Activated CD4-positive, alpha-beta T cell treated with anti-CD3 and anti-CD28 coated beads, Interleukin-2, Interleukin-6, amounts not matched to agents 100 ng/mL and 50 ng/mL, durations not matched to agents 16 hours and 8 hours (primary cell): ENCODE results near the gene ZNF512B.
"Not testable (repeated sequence)": the region's sequence is repeated elsewhere in the genome, so short reads cannot be mapped to it uniquely, and the experiment has no call there.

Experiments
- DNase-seq: peaks from one replicate; pipeline ENCODE4 v3.0.0-alpha.2; 2020

The ZNF512B gene

DNA sequence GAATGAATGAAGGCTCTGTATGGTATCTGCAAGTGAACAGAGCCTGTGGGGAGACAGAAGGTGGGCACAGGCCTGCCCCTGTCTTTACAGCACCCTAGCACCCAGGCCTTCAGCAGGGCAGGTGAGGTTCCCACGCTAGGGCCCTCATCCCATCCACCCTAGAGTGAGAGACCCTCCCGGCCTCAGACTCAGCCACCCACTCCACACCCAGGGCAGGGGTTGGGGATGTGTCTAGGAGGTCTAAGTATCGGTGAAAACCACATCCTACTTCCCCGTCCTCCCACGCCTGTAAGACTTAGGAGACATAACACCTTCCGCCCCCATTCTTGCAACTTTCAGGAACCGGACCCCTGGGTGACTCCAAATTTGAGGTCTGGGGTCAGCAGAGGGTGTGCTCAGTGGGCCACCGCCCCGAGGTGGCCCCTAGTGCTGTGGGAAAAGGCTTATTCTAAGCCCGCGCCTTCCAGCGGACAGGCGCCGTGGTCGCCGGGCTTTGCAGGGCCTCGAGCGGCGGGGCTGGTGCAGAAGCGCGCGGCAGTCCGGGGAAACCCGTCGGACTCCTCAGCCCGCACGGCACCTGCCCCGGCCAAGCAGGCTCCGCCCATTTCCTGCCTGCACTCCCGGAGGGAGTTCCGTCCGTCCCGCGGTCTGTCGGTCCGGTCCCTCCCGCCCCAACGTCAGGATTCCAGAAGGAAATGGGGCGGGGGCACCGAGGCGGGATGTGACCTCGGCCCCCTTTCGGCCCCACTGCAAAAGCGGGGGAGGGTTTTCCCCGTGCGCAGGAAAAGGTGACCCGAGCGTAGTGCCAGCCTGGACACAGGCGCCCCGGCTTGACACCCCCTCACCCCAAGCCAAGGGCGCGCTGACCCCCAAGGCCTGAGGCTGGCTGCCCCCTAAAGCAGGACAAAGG is 8.8 kb upstream of the ZNF512B start:
- DNase-seq: peak; percentile 88

GRCh38 chr20:63977739-63978276 is 8.1 kb upstream of the ZNF512B start:
- DNase-seq: peak; percentile 89

DNA sequence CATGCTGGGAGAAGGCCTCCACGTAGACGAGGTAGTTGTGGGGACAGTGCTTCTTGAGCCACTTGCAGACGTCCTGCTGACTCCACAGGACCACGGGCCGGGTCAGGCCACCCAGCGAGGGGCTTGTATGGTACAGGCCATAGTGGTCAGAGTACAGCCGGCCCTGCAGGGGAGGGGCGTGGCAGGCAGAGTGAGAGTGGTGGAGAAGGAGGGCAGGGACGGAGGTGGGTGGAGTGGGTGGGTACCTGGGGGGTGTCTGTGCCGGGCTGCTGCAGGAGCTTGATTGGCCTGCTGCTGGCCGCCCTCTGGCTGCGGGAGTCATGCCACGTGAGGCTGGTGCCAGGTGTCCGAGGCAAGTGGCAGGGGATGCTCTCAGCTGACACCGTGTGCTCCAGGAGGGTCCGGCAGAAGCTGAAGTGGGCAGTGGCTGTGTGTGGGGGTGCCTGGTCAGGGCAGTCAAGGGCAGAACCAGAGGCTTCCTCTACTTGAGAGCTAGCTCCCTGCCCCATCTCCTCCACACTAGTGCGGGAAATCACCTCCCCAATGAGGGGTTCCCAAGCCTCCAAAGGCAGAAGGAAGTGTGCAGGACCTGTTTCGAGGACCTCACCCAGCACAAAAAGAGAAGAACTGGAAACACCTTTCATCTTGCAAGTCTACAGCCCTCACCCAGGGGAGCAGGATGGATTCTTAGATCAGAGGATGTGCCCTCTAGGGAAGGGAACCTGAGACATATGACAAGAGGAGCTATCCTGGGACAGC is 7.4 kb upstream of the ZNF512B start:
- no peak for DNase-seq

DNA sequence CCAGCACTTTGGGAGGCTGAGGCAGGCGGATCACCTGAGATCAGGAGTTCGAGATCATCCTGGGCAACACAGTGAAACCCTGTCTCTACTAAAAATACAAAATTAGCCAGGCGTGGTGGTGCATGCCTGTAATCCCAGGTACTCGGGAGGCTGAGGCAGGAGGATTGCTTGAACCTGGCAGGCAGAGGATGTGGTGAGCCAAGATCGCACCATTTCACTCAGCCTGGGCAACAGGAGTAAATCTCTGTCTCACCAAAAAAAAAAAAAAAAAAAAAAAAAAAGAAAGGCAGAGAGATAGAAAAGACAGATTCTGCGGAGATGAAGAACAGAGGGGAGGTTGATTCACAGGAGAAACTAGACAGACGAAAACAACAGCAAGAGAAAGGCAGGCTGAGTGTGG is 6.8 kb upstream of the ZNF512B start:
- DNase-seq: peak; percentile 55

DNA sequence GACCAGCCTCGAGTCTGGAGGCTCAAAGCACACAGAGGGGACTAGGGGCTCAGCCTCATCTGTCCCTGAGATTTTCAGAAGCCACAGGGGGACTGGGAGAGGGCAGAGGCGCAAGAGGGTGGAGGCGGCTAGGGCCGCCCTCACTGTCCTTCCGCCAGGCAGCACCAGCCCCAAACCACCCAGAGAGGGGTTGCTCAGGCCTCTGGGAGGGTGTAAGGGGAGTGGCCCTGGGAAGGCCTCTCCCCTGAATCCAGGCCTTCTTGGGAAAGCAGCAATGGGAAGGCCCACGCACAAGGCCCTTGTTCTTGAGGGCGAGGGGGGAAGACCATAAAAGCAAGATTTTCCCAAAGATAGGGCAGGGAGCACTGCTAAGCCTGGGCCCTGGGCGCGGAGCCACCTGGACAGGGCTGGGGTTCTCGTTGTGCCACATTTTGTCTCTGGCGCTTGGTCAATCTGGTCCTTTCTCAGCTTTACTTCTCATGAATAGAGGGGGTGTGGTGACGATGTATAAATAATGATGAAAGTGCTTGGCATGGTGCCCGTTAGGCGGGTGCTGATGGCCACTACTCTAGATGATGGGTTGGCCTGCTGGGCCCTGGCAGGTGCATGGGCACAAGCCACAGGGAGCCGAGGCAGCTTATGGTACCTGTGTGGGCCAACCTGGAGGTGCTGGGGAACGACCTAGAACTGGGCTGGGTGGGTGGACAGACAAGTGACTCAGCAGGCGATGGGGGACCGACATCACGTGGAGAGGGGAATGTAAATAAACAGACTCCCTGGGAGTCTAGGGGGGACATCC is 4.9 kb upstream of the ZNF512B start:
- DNase-seq: no peak

- DNase-seq: peak; percentile 86
Measured at GRCh38 chr20:63973636-63974401, 4.1 kb upstream of the ZNF512B start.

DNA sequence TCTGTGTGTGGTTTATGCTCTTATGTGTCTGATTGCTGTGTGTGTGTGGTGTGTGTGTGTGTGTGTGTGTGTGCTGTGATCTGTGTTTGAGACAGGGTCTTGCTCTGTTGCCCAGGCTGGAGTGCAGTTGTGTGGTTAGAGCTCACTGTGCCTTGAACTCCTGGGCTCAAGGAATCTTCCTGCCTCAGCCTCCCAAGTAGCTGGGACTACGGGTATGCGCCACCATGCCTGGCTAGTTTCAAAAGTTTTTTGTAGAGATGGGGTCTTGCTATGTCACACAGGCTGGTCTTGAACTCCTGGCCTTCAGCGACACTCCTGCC is 3.4 kb upstream of the ZNF512B start:
- DNase-seq: no peak

- DNase-seq: no peak
Measured at GRCh38 chr20:63972312-63973159, 2.8 kb upstream of the ZNF512B start.

DNA sequence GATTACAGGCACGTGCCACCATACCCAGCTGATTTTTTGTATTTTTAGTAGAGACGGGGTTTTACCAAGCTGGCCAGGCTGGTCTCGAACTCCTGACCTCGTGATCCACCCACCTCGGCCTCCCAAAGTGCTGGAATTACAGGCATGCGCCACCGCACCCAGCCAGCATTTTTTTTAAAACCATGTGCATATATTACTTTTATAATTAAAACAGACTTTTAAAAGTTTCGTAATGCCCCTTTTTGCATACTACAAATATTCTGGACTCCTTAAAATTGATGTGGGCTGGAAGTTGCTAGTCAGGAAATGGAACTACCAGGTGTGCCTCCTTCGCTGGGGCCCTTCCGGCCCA is 2.2 kb upstream of the ZNF512B start:
- not testable (repeated sequence) for DNase-seq

DNA sequence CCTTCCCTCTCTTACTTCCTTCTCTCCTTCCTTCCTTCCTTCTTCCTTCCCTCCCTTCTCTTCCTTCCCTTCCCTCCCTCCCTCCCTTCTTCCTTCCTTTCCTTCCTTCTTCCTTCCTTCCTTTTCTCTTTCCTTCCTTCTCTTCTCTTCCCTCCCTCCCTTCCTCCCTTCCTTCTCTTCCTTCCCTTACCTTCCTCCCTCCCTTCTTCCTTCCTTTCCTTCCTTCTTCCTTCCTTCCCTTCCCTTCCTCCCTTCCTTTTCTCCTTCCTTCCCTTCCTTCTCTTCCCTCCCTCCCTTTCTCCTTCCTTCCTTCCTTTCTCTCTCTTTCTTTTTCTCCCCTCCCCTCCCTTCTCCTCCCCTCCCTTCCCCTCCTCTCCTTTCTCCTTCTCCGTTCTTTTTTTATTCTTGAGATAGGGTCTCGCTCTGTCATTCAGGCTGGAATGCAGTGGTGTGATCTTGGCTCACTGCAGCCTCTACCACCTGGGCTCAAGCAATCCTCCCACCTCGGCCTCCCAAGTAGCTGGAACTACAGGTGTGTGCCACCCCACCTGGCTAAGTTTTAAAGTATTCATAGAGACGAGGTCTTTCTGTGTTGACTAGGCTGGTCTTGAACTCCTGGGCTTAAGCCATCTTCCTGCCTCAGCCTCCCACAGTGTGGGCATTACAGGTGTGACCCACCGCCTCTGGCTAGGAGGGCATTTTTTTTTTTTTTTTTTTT is 1.1 kb upstream of the ZNF512B start:
- no peak for DNase-seq

GRCh38 chr20:63968928-63969760 is 586 bp downstream of the ZNF512B start:
- DNase-seq: peak; percentile 39

DNA sequence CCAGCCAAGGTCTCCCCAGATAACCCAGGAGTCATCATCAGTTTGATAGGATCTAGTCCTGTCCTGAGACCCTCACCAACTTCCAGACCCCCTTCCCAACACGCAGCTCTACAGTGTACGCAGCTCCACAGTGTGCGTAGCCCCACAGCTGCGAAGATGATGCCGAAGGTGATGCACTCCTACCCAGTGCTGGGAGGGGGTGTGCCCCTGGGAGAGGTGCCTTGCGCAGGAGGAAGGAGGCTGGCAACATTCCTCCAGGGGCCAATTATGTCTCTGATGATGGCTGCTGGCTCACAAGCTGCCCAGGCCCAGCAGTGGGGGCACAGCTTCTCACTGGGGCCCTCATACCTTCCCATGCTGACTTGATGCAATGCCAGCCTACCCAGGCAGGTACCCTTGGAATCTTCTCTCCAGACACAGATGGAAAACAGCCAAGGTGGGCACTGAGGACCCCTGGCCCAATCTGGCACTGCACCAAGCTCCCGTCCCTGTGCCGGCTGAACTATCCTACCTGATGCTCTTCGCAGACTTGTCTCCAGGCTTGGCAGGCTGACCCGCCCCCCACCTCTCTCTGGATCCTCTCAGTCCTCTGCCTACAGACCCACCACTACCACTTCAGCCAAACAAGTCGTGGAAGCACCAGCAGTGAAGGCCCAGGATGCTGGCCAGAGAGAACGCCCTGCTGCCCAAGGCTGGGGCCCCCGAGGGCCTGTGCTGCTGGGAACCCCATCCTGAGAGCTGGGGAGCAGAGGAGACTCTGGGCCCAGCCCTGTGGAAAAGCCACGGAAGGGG is 1.4 kb downstream of the ZNF512B start:
- DNase-seq: no peak

GRCh38 chr20:63967330-63968135 is 2.2 kb downstream of the ZNF512B start:
- DNase-seq: no peak

DNA sequence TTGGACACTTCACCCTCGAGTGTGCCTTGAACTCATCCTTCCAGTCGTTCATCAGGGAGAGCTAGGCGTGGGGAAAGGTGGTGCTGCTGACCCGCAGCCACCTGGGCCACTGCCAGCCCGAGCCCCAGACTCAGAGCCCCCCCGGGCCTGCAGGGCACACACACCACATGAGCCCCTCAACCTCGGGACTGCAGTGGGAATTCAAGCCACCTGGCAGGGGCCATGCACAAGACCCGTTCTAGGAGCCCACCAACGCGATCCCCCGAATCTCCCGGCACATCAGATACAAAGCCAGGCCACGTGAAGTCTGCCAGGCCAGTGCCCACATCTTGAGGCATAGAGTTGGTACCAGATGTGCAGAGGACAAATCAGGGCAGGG is 2.8 kb downstream of the ZNF512B start:
- DNase-seq: no peak

- DNase-seq: no peak
Measured at GRCh38 chr20:63966172-63966943, 3.4 kb downstream of the ZNF512B start.

GRCh38 chr20:63964412-63964811 is 5.3 kb downstream of the ZNF512B start:
- DNase-seq: no peak

DNA sequence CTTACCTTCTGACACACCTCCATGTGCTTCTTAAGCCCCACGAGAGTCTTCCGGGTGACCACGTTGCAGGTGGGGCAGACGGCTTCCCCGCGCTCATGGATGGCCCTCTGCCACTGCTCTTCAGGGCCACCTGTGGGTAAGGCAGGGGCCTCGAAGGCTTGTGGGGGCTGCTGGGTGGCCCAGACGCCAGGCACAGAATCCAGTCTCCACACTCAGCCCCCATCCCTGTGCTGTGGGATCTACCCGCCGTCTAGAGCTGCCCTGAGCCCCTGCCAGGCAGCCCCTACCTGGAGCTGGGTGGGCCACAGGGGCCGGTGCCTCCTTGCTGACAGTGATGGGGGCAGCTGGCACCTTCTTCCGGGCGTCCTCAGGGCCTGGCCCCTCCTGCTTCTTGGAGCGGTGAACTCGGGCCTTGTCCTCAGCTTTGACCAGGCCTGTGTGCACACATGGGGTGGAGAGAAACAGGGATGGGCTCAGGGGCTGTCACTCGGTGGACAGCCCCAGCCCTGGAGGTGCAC is 5.9 kb downstream of the ZNF512B start:
- no peak for DNase-seq
